GM21717 (cell line): ENCODE data around the gene MEPCE.
"Not testable (repeated sequence)": the region's sequence is repeated elsewhere in the genome, so short reads cannot be mapped to it uniquely, and the experiment has no call there.

Experiments used
- ATAC-seq: cut with Tn5 transposase; IDR thresholded peaks from one replicate; pipeline ENCODE4 v1.9.1; 2021; ENCODE audit warnings: mild to moderate bottlenecking, moderate library complexity; ENCODE audit not compliant: unreplicated experiment

MEPCE gene

DNA sequence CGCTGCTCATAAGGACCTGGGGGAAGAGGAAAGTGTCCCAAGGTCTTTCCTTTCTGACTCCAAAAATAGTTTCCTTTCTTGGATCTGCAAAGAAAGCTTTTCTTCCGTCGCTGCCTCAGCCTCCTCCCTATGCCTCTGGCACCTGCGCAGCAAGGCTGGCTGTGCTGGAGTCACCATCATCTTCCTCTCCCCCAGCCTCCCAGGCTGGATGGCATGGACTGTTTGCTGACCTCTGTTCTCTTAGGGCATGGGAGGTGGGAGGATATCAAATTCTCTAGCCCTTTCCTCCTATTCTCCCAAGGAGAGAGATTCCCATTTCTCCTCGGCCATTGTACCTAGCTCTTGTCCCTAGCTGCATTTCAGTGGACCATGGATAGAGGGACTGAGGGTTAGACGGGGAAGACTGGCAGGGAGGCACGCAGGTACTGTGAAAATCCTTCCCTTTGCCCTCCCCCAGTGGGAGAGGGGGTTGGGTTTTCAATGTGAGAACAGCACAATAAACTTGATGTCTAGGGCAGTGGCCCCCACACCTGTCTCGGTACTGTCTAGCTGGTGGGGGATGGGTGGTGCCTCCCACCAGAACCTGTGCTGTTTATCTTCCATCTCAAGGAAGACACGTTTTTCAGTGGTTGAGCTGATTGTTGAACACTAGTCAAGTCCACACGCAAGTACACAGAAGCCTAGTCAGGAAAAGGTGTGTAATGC, 4.1 kb downstream of the MEPCE start:
- ATAC-seq = no peak

DNA sequence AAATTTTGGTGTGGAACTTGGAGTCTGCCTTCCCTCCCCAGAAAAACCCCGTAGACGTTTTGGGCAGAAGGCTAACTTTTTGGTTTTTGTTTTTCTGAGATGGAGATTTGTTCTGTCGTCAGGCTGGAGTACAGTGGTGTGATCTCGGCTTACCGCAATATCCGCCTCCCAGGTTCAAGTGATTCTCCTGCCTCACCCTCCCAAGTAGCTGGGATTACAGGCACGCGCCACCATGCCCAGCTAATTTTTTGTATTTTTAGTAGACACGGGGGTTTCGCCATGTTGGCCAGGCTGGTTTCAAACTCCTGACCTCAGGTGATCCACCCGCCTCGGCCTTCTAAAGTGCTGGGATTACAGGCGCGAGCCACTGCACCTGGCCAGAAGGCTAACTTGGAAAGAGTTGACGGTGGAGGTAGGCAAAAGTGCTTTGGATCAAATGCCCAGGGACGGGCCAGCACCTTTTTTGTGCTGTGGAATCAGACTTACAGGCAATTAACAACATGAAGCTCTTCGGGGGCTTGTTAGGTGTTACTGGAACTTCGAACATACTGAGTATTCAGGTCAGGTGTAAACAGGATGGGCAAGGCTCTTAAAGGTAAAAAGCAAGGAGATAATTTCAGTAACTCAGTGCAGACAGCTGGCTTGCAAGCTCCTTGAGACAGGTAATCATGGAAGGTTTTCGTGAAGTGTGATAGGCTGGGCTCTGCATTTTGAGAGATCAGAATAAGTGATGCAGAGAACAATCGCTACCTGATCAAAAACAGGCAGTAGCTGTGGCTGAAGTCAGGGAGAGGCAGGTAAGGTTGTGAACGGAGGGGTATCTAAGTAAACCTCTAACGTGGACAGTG, 4.9 kb downstream of the MEPCE start:
- ATAC-seq = no peak

DNA sequence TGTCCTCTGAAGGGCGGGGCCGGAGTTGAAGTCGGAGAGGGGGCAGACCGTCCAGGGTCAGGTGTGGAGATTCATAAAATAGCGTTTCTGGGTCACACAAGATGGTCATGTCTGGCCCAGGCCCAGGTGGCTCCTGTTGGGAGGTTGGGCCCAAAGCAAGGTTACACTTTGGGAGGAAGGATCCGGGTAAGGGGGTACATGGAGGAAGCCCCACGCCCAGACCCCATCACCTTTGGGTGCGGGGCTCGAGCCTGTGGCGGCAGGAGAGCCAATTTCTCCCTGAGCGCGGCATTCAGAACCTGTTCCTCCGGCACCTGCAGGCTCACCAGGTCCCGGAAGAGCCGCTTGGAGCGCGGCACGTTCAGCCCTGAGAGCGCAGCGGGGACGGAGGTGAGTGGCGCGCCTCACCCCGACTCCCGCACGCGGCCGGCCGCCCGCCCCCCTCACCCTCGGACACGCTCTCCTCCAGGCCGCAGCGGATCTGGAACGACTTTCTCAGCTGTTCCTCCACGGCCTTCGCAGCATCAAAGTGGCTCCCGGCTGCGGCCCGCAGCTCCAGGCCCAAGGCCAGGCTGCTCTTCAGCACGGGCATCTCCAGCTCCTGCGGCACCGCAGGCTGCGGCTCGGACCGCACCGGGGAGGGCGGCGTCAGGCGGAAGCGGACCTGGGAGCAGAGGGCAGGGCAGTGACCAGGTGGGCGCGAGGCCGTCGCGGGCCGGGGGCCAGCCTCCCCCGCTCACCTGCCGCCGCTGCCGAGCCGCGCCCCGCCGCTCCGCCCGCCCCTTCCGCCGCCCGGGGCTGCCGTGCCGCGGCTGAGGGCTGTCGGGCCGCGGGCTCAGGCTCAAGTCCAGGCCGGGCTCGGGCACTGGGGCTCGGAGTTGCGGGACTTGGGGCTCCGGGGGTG, 6.0 kb downstream of the MEPCE start:
- ATAC-seq = peak; percentile 18

DNA sequence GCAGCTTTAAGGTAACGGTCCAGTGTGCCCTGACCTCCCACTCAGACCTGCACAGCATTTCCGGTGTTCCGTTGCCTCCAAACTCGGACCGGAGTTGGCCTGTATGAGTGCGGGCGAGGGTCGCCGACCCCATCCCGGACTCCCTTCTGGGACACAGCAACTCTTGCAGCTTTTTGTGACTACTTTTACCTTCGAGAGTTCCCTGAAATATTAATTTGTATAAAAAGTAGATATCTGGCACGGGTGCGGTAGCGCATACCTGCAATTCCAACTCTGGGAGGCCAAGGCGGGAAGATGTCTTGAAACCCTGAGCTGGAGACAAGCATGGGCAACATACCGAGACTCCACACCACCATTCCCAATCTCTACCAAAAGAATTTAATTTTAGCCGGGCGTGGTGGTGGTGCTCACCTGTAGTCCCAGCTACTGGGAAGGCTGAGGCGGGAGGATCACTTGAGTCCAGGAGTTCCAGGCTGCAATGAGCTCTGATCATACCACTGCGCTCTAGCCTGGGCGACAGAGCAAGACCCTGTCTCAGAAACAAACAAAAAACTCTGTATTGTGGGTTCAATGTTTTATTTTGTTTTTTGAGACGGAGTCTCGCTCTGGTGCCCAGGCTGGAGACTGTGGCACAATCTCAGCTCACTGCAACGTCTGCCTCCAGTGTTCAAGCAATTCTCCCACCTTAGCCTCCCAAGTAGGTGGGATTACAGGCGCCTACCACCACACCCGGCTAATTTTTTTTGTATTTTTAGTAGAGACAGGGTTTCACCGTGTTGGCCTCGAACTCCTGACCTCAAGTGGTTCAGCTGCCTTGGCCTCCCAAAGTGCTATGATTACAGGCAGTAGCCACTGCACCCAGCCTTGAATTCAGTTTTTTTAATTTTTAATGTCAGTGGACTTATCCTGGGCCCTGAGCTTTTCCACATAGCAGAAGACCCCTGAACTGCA, 7.8 kb downstream of the MEPCE start:
- ATAC-seq = no peak

DNA sequence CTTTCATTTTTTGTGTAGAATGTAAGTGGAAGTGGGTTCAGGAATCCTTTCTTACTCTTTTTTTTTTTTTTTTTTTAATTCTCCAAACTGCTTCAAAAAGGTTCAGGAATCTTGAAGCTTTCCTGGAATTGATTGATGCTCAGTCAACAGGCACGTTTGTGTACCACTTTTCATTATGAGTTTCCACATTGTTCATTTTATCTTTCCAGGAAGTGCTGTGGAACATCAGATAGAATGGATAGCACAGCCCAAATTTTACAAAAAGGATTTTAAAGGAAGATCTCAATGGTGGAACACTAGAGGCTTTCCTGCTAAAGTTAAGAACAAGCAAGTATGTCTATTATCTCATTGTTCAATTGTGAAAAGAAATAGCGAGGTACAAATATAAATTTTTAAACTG, 8.5 kb downstream of the MEPCE start:
- ATAC-seq = no peak

DNA sequence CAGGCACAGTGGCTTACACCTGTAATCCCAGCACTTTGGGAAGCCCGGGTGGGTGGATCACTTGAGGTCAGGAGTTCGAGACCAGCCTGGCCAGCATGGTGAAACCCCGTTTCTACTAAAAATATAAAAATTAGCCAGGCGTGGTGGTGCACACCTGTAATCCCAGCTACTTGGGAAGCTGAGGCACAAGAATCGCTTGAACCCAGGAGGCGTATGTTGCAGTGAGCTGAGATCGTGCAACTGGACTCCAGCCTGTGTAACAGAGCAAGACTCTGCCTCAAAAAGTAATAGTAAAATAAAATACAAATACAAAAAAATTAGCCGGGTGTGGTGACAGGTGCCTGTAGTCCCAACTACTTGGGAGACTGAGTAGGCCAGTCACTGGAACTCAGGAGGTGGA, 9.1 kb downstream of the MEPCE start:
- not testable (repeated sequence) for ATAC-seq

DNA sequence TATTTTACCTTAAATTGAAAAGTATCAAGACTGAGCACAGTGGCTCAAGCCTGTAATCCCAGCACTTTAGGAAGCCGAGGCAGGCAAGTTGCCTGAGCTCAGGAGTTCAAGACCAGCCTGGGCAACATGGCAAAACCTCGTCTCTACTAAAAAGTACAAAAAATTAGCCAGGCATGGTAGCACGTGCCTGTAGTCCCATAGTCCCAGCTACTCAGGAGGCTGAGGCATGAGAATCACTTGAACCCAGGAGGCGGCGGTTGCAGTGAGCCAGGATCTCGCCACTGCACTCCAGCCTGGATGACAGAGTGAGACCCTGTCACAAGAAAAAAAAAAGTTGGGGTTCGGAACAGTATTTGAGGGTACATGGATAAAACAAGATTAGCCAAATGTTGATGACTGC, 9.6 kb downstream of the MEPCE start:
- not testable (repeated sequence) for ATAC-seq

DNA sequence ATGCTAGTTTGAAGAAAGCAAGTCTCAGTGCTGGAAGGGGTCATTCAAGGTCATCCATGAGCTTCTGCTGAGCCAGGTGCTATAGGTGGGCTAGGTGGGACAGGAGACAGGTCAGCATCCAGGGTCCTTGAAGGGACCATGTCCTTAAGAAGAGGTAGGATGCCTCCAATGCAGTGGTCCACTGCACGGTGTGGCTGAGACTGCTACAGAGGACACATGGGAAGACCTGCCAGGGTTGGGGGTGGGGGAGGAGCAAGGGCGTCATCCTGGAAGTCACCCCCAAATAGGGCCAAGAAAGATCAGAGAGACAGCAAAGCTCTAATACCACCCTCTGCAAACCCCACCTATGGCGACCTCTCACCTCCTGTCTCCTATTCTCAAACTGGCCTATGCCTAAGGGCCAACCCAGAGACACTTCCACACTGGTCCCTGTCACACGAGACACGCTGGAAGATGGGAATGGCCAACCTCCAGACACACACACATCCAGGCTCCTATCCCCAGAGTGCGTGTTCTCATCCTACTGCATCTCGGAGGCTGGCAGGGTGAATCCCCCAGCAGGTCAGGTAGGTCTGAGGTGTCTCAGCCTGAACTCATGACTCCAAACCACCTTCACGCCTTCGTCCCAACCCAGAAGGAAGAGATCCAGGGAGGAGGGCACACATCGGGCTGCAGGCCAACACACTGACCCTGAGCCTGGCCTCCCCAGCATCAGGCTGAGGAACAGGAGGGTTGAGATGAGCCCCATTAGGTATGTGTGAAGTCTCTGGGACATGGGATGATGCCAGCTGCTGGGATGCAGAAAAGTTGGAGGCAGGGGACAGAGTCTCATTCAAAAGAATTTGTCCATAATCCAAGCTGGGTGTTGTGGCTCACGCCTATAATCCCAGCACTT, 12.3 kb downstream of the MEPCE start:
- ATAC-seq = no peak

DNA sequence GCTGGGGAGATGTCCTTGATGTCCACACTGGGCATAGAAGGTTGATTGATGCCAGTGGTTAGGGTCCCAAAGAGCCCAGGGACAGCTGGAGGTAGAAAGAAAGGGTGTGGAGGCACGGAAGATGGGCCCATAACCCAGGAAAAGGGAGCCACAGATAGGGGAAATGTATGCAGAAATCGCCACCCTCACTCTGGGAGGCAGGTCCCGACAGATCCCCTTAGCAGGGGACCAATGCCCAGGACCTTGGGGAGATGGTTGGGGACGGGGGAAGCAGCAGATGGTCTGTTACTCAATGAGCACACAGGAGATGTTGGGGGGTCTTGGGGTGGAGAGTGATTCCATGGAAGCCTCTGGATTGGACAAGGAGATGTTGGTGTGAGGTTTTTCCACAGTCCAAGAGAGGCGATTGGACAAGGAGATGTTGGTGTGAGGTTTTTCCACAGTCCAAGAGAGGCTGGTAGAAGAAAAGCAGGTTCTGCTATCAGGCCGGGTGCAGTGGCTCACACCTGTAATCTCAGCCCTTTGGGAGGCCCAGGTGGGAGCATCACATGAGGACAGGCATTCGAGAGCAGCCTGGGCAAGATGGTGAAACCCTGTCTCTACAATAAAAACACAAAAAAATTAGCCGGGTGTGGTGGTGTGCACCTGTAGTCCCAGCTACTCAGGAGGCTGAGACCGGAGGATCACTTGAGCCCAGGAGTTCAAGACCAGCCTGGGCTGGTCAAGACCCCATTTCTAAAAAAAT, 13.6 kb downstream of the MEPCE start:
- no peak for ATAC-seq

DNA sequence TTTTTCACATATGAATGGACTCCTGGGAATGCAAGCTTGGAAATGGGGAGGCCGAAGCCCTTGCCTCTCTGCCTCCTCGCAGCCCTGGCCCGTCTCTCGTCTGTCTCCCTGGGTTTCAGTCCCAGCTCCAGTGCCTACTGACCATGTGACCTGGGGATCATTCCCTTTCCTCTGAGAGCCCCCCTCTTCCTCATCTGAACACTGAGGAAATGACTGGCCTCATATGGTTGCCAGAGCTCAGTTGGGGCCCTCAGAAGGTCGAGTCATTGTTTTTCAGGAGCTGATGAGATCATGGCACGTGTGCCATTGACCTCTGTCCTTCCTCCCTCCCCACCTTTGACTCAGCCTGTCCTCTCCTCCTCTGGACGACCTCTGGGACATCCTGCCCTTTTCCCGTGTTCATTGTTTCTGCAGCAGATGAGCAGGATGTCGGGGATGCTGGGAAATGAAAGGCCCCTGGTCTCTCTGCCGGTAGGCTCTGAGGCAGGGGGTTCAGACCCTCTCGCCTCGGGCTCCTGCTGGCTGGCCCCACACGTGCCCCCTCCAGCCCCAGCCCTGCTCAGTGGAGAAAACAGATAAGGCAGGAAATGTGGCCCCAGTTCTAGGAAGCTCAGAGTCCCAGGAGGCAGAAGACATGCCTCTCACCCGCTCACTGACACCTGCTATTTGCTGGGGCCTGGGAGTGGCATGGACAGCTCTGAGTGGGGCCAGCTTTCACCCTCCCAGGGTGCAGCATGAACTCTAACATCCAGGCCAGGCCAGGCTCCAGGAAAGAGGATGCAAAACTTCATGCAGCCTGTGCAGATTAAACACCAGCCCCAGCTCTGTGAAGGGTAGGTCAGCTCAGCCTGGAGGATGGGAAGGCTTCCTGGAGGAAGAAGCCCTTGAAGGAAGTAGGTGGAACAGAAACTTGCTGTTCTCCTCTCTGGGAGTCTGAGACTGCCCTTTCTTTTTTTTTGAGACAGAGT, 15.0 kb downstream of the MEPCE start:
- ATAC-seq = no peak

DNA sequence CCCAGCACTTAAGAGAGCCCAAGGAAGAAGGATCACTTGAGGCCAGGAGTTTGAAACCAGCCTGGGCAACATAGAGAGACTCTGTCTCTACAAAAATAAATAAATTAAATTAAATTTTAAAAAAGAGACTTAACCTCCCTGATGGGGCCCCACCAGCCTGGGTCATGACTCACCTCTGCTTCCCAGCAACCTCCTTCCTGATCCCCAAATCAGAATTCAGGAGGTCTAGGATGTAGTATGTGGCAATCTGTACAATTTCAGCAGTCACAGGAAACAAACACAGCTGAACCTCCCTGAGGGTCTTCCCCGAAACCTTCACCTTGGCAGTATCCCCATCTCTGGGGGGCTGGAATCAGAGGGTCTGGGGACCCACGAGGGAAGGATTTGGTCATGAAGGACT, 16.4 kb downstream of the MEPCE start:
- no peak for ATAC-seq

DNA sequence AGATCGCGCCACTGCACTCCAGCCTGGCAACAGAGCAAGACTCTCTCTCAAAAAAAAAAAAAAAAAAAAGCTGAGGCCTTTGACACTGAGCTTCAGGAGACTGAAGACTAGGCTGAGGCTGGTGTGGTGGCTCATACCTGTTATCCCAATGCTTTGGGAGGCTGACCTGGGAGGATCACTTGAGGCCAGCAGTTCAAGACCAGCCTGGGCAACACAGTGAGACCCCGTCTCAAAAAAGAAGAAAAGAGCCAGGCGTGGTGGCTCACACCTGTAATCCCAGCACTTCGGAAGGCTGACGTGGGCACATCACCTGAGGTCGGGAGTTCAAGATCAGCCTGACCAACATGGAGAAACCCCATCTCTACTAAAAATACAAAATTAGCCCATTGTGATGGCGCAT, 17.7 kb downstream of the MEPCE start:
- ATAC-seq = not testable (repeated sequence)

DNA sequence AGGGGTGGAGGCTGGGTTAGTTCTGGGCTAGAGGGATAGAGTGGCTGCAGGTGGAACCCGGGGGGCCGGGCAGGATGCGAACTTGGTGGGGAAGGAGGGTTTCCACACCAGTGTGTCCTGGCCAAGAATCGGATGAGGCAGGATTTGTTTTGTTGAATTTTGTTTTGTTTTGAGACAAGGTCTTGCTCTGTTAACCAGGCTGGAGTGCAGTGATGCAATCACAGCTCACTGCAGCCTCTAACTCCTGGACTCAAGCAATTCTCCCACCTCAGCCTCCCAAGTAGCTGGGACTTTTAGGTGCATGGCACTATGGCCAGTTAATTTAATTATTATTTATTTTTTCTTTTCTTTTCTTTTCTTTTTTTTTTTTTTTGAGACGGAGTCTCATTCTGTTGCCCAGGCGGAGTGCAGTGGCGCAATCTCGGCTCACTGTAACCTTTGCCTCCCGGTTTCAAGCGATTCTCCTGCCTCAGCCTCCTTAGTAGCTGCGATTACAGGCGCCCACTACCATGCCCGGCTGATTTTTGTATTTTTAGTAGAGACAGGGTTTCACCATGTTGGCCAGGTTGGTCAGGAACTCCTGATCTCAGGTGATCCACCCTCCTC, 19.7 kb downstream of the MEPCE start:
- no peak for ATAC-seq

DNA sequence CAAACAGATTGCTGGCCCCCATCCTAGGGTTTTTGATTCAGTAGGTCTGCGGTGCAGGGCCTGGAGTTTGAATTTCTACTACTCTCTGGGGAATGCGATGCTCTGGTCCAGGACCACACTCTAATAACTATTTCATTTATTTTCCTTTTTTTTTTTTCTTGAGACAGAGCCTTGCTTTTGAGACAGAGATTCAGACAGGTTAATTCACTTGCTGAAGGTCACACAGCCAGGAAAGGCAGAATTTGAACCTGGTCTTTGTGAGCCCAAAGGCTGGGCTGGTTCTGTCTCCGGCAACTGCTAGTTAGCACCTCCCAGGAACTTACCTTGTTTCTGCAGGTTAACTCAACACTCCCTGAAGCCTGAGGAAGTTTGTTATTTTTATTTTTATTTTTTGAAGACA, 22.9 kb downstream of the MEPCE start:
- no peak for ATAC-seq

DNA sequence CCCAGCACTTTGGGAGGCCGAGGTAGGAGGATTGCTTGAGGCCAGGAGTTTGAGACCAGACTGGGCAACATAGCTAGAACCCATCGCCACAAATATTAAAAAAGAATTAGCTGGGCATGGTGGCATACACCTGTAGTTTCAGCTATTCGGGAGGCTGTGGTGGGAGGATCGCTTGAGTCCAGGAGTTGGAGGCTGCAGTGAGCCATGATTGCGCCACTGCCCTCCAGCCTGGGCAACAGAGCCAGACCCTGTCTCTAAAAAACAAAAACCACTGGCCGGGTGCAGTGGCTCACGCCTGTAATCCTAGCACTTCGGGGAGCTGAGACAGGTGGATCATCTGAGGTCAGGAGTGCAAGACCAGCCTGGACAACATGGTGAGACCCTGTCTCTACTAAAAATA, 24.2 kb downstream of the MEPCE start:
- ATAC-seq = not testable (repeated sequence)

DNA sequence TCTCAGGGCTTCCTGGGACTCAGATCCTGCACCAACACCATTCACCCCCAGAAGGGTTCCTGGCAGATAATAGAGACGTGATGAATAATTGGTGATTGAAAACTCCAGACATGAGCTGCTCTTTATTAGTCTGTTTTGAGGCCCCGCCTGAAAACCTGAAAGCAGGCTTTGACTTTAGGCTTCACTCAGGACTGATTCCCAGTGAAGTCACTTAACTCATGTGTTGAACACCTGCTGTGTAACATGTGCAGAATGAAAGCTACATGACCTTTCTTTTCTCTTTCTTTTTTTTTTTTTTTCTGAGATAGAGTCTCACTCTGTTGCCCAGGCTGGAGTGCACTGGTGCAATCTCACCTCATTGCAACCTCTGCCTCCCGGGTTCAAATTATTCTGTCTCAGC, 25.6 kb downstream of the MEPCE start:
- no peak for ATAC-seq

DNA sequence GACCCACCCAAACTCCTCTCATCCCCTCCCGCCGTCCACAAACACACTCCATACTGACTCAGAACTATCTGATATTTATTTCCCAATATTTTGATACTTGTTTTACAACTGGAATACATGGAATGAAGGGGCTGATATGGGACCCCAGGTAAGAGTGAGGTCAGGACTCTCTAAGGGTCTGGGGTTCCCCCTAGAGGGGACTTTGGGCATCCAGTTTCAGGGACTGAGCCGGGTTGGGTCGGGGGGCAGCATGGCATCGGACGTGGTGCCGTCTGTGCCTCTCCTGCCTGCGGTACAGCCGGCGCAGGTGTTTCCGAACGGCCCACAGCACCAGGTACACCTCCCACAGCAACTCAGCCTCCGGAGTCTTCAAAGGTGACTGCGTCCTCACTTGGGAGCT, 26.9 kb downstream of the MEPCE start:
- ATAC-seq = no peak
